Neural cell (in vitro differentiated cells): ENCODE measurements around the gene ACTR10.
A peak's percentile ranks its signal among the peaks of the same experiment; 100 is the strongest.

Experiments used
- MXI1 ChIP-seq: fragments of 450-650 bp; conservative IDR thresholded peaks from 2 replicates; pipeline ENCODE4 v1.6.1; 2014; ENCODE audit warnings: antibody characterized with exemption, mild to moderate bottlenecking; ENCODE audit not compliant: poor library complexity, severe bottlenecking
- POLR2AphosphoS5 ChIP-seq: IDR thresholded peaks from 2 replicates; pipeline ENCODE4 v1.6.1; 2012
- TAF1 ChIP-seq: IDR thresholded peaks from 2 replicates; pipeline ENCODE4 v1.6.1; 2012; ENCODE audit warnings: low read depth
- TF ChIP-seq, protein P1 (sequence below): fragments of 450-650 bp; IDR thresholded peaks from 2 replicates; pipeline ENCODE4 v1.5.1; 2014; ENCODE audit warnings: antibody characterized with exemption, mild to moderate bottlenecking, moderate library complexity; ENCODE audit not compliant: poor library complexity, severe bottlenecking

DNA sequence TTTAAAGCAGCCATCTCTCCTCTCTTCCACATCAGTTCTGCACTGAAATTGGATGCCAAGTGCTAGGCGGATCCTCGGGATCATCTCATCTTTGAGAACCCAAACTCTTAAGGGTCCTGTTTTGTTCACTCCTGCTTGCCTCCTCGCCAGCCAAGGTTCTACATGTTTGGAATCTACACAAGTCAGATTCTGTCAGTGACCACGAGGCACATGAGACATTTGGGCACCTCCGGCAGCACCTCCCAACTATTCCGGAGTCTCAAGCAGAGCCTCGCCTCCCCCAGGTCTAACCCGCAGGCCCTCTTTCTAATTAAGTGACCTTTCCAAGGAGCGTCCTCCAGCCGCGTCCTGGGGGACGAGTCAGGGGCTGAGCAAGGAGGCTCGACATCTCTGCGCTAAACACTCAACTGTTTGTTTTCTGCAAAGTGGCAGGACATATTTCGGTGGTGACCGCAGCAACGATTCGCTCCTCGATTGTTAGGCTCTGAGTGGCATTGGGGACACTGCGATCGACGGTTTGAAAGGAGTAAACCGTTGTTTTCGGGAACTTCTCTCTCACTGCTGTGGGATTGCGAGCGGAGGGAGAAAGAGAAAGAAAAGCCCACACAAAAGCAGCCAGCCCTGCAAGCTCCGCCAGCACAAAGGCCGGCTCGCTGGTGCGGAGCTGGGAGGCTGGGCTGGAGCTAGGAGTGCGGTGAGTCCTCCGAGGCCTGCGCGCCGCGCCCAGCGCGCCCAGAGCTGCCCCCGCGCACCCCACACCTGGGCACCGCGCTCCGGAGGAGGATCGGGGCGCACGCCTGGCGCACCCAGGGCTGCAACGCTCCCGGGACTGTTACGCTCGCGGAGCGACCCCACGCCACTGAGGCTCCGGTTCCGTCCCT, 48.6 kb upstream of the ACTR10 start:
- TF ChIP-seq POLR2AphosphoS5 (no peak), TAF1 (peak; percentile 1), MXI1 (no peak)
- TF ChIP-seq, protein P1, sequence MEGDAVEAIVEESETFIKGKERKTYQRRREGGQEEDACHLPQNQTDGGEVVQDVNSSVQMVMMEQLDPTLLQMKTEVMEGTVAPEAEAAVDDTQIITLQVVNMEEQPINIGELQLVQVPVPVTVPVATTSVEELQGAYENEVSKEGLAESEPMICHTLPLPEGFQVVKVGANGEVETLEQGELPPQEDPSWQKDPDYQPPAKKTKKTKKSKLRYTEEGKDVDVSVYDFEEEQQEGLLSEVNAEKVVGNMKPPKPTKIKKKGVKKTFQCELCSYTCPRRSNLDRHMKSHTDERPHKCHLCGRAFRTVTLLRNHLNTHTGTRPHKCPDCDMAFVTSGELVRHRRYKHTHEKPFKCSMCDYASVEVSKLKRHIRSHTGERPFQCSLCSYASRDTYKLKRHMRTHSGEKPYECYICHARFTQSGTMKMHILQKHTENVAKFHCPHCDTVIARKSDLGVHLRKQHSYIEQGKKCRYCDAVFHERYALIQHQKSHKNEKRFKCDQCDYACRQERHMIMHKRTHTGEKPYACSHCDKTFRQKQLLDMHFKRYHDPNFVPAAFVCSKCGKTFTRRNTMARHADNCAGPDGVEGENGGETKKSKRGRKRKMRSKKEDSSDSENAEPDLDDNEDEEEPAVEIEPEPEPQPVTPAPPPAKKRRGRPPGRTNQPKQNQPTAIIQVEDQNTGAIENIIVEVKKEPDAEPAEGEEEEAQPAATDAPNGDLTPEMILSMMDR, result no peak
